Breast epithelium (tissue), 4 donors: ENCODE data around the gene FBXL15. TPM values are rescaled to one million over a fixed set of nuclear protein-coding genes. Genes with fewer than 3 reads are reported as not detected.

Experiments
- DNase-seq, 2 donors: peaks; one replicate each; pipeline ENCODE4 v3.0.0-alpha.2; 2019; ENCODE audit warnings: low spot score in 2 of 2
- H3K27ac ChIP-seq, 2 donors: fragments of 200-600 bp; sonication (generic) in 1 of 2; one replicate each; pipeline ENCODE4 v1.5.1; 2016 to 2019; ENCODE audit warnings: mild to moderate bottlenecking in 1 of 2
- H3K27me3 ChIP-seq, 2 donors: fragments of 200-600 bp; sonication (generic) in 1 of 2; one replicate each; pipeline versions ENCODE4 v1.5.1 to v1.6.0; 2017 to 2019; ENCODE audit warnings: control low read depth in 1 of 2, mild to moderate bottlenecking in 1 of 2
- H3K36me3 ChIP-seq: fragments of 200-600 bp; one replicate; pipeline ENCODE4 v1.5.1; 2019
- H3K4me1 ChIP-seq, 2 donors: fragments of 200-600 bp; sonication (generic); one replicate each; pipeline ENCODE4 v1.5.1; 2016 to 2019; ENCODE audit warnings: control low read depth in 1 of 2
- H3K4me3 ChIP-seq, 3 donors: fragments of 200-600 bp; sonication (generic); 1 replicate in 2 of 3; 2 replicates in 1 of 3; pipeline ENCODE4 v1.5.1; 2016 to 2019; ENCODE audit warnings: mild to moderate bottlenecking in 3 of 3, moderate library complexity in 2 of 3
- H3K9me3 ChIP-seq, 2 donors: fragments of 200-600 bp; sonication (generic) in 1 of 2; one replicate each; pipeline ENCODE4 v1.5.1; 2016 to 2019; ENCODE audit warnings: control low read depth in 1 of 2
- CTCF ChIP-seq, 3 donors: fragments of 450-650 bp; IDR thresholded peaks; one replicate each; pipeline ENCODE4 v1.5.1; 2016 to 2017; ENCODE audit warnings: antibody characterized with exemption in 3 of 3, mild to moderate bottlenecking in 3 of 3, moderate library complexity in 3 of 3
- POLR2A ChIP-seq: fragments of 450-650 bp; IDR thresholded peaks from one replicate; pipeline ENCODE4 v1.6.1; 2016; ENCODE audit warnings: antibody characterized with exemption, mild to moderate bottlenecking, moderate library complexity
- POLR2AphosphoS5 ChIP-seq, 3 donors: sonication (generic); formaldehyde crosslinking; IDR thresholded peaks; one replicate each; pipeline ENCODE4 v1.6.1; 2017; ENCODE audit warnings: antibody characterized with exemption in 3 of 3
- intact Hi-C: fragments of 100-400 bp; cut with DNase I; formaldehyde crosslinking; loops from one replicate; pipeline ENCODE4 v1.15.1; 2023; ENCODE audit warnings: low total_unique reads
- total RNA-seq, 3 donors: library from RNA; depleted of rRNA; stranded (reverse); fragments of >200 nt; gene quantifications; one replicate each; pipeline ENCODE4 v1.1.0, GENCODE V29; 2016

FBXL15 gene
- total RNA-seq, 3 donors from 2014 or later: 16.8 to 24.8 (median 21.0) TPM

- peak overlapping the region; percentile 63 to 88 for H3K27ac ChIP-seq
Measured at GRCh38 chr10:102435133-102435497, 14.5 kb downstream of the FBXL15 start.

GRCh38 chr10:102435529-102436233 is 15.0 kb downstream of the FBXL15 start:
- H3K4me3 ChIP-seq: peak overlapping the region; percentile 17 to 68 (median 49)
- TF ChIP-seq POLR2AphosphoS5 (IDR thresholded peaks at IDR 0.05): no peak
- no peaks in the 10 kb centered on the region for H3K9me3 ChIP-seq
- H3K27ac ChIP-seq: peak overlapping the region; percentile 63 to 88
- DNase-seq: no peak
- H3K36me3 ChIP-seq: no peaks in the 10 kb centered on the region
- intact Hi-C loops: loop anchor here (5.0 kb wide), 1 partner anchor 807 kb away; no protein-coding TSS in a partner anchor
- peaks cover 6% of the 10 kb centered on the region in 2 donors for H3K4me1 ChIP-seq
- no peaks in the 10 kb centered on the region for H3K27me3 ChIP-seq

More at GRCh38 chr10:102435133-102435497, 14.5 kb downstream of the FBXL15 start:
- Histone ChIP-seq H3K36me3 (no peaks in the 10 kb centered on the region), H3K27me3 (no peaks in the 10 kb centered on the region), H3K9me3 (no peaks in the 10 kb centered on the region), H3K4me3 (peak overlapping the region; percentile 17 to 68 (median 49)), H3K4me1 (peaks cover 6% of the 10 kb centered on the region in 2 donors)
- TF ChIP-seq POLR2A: no peak
- no peak for TF ChIP-seq CTCF (IDR thresholded peaks at IDR 0.05)
- TF ChIP-seq POLR2AphosphoS5 (IDR thresholded peaks at IDR 0.05): no peak
- intact Hi-C loops: loop anchor here (5.0 kb wide), 1 partner anchor 807 kb away; no protein-coding TSS in a partner anchor
- no peak for DNase-seq

- no peaks in the 10 kb centered on the region for H3K9me3 ChIP-seq
- H3K27me3 ChIP-seq: no peaks in the 10 kb centered on the region
- intact Hi-C loops: loop anchor here (5.0 kb wide), 1 partner anchor 806 kb away; no protein-coding TSS in a partner anchor
- TF ChIP-seq POLR2A (no peak), CTCF (IDR thresholded peaks at IDR 0.05) (no peak), POLR2AphosphoS5 (IDR thresholded peaks at IDR 0.05) (no peak)
- H3K4me3 ChIP-seq: peak overlapping the region in 2 of 3 donors; percentile 49 to 68
- H3K27ac ChIP-seq: peak overlapping the region in 1 of 2 donors; percentile 88
- peaks cover 5 to 6% of the 10 kb centered on the region in 2 donors for H3K4me1 ChIP-seq
- DNase-seq: no peak
- no peaks in the 10 kb centered on the region for H3K36me3 ChIP-seq
Measured at GRCh38 chr10:102436312-102436711, 15.7 kb downstream of the FBXL15 start.

DNA sequence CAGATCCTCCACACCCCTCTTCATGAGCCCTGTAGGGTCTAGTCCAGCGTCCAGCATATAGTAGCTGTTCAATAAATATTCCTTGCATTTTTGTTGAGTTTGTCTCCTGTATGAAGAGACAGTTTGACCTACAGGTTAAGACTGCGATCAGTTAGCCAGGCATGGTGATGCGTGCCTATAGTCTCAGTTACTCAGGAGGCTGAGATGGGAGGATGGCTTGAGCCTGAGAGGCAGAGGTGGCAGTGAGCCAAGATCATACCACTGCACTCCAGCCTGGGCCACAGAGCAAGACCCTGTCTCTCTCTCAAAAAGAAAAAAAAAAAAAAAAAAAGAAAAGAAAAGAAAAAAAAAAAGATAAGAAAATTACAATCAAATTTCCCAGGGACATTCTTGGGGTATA is 16.9 kb downstream of the FBXL15 start:
- Histone ChIP-seq H3K27ac (no peak overlapping the region), H3K4me1 (no peaks in the 10 kb centered on the region), H3K9me3 (no peaks in the 10 kb centered on the region), H3K36me3 (no peaks in the 10 kb centered on the region), H3K4me3 (peak overlapping the region in 1 of 3 donors; percentile 4), H3K27me3 (no peaks in the 10 kb centered on the region)
- intact Hi-C loops: loop anchor here (5.0 kb wide), 1 partner anchor 805 kb away; no protein-coding TSS in a partner anchor
- TF ChIP-seq POLR2A (no peak), POLR2AphosphoS5 (IDR thresholded peaks at IDR 0.05) (no peak), CTCF (IDR thresholded peaks at IDR 0.05) (no peak)
- DNase-seq: no peak

- H3K27ac ChIP-seq: no peak overlapping the region
- no peak overlapping the region for H3K4me3 ChIP-seq
- no peak for DNase-seq
Measured at GRCh38 chr10:102438374-102438773, 17.7 kb downstream of the FBXL15 start.

More at GRCh38 chr10:102438374-102438773, 17.7 kb downstream of the FBXL15 start:
- Histone ChIP-seq H3K9me3 (no peaks in the 10 kb centered on the region), H3K36me3 (no peaks in the 10 kb centered on the region), H3K27me3 (no peaks in the 10 kb centered on the region), H3K4me1 (no peaks in the 10 kb centered on the region)
- intact Hi-C loops: loop anchor here (5.0 kb wide), 1 partner anchor 804 kb away; no protein-coding TSS in a partner anchor
- TF ChIP-seq POLR2AphosphoS5 (IDR thresholded peaks at IDR 0.05) (no peak), POLR2A (no peak), CTCF (IDR thresholded peaks at IDR 0.05) (no peak)
